ENCODE results near the gene RITA1.

RITA1 gene

DNA sequence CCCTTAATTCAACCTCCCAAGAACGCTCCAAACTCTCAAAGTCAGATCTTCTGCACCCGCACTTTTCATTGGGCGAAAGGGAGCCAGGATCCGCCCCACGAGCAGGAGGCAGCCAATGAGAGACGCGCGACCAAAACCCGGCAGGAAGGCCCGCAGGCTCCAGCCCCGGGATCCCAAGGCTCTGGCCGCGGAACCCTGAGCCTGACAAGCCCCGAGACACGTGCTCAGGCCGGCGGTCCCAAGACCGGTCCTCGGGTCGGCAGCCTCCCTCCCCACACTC, 681 bp upstream of the RITA1 start:
- DNase-seq, result peak; percentile 85
- TF ChIP-seq, protein P1, sequence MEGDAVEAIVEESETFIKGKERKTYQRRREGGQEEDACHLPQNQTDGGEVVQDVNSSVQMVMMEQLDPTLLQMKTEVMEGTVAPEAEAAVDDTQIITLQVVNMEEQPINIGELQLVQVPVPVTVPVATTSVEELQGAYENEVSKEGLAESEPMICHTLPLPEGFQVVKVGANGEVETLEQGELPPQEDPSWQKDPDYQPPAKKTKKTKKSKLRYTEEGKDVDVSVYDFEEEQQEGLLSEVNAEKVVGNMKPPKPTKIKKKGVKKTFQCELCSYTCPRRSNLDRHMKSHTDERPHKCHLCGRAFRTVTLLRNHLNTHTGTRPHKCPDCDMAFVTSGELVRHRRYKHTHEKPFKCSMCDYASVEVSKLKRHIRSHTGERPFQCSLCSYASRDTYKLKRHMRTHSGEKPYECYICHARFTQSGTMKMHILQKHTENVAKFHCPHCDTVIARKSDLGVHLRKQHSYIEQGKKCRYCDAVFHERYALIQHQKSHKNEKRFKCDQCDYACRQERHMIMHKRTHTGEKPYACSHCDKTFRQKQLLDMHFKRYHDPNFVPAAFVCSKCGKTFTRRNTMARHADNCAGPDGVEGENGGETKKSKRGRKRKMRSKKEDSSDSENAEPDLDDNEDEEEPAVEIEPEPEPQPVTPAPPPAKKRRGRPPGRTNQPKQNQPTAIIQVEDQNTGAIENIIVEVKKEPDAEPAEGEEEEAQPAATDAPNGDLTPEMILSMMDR (IDR thresholded peaks at IDR 0.05; ENCODE audit: low read depth, low read length), result no peak
- Histone ChIP-seq H3K9me3 (ENCODE audit: severe bottlenecking) (no peaks in the 10 kb centered on the region), H3K36me3 (peaks cover 44% of the 10 kb centered on the region), H3K4me3 (ENCODE audit: low read depth, low read length) (peak overlapping the region; percentile 96), H3K27me3 (ENCODE audit: insufficient read depth, low read depth, severe bottlenecking) (no peaks in the 10 kb centered on the region), H3K27ac (peak overlapping the region; percentile 93)

- TF ChIP-seq, protein P1 (IDR thresholded peaks at IDR 0.05; ENCODE audit: low read depth, low read length), result no peak
- Histone ChIP-seq H3K27ac (peak overlapping the region; percentile 93; the same call in 1 of the 2 replicates), H3K36me3 (peaks cover 38% of the 10 kb centered on the region), H3K27me3 (ENCODE audit: insufficient read depth, low read depth, severe bottlenecking) (no peaks in the 10 kb centered on the region), H3K4me3 (ENCODE audit: low read depth, low read length) (peak overlapping the region; percentile 96), H3K9me3 (ENCODE audit: severe bottlenecking) (no peaks in the 10 kb centered on the region)
- DNase-seq, result no peak
Observed at GRCh38 chr12:113186033-113186365, 478 bp downstream of the RITA1 start.

DNA sequence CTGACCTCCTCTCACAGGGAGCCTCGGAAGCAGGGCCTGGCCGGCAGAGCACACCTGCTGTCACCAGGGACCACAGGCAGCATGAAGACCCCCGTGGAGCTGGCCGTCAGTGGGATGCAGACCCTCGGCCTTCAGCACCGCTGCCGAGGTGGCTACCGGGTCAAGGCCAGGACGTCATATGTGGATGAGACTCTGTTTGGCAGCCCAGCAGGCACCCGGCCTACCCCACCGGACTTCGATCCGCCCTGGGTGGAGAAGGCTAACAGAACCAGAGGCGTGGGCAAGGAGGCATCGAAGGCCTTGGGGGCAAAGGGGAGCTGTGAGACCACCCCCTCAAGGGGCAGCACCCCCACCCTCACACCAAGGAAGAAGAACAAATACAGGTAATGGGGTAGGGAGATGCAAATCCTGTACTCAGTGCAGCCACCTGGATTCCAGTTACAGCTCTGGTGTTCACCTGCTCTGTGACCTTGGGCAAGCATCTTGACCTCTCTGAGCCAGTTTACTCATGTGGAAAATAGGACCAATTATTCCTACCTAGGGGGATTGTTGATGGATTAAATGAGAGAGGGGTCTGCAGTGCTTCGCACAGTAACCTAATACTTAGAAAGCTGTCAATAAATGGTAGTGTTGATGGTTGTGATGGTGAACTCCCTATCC, 1.3 kb downstream of the RITA1 start:
- Histone ChIP-seq H3K27ac (no peak overlapping the region), H3K4me3 (ENCODE audit: low read depth, low read length) (no peak overlapping the region), H3K9me3 (ENCODE audit: severe bottlenecking) (no peaks in the 10 kb centered on the region), H3K36me3 (peaks cover 44% of the 10 kb centered on the region), H3K27me3 (ENCODE audit: insufficient read depth, low read depth, severe bottlenecking) (no peaks in the 10 kb centered on the region)
- no peak for DNase-seq
- TF ChIP-seq, protein P1 (IDR thresholded peaks at IDR 0.05; ENCODE audit: low read depth, low read length), result no peak

- Histone ChIP-seq H3K36me3 (peaks cover 37% of the 10 kb centered on the region), H3K27me3 (ENCODE audit: insufficient read depth, low read depth, severe bottlenecking) (no peaks in the 10 kb centered on the region), H3K27ac (no peak overlapping the region), H3K9me3 (ENCODE audit: severe bottlenecking) (no peaks in the 10 kb centered on the region), H3K4me3 (ENCODE audit: low read depth, low read length) (no peak overlapping the region)
- TF ChIP-seq, protein P1 (IDR thresholded peaks at IDR 0.05; ENCODE audit: low read depth, low read length), result no peak
- no peak for DNase-seq
Observed at GRCh38 chr12:113189361-113189760, 3.8 kb downstream of the RITA1 start.

DNA sequence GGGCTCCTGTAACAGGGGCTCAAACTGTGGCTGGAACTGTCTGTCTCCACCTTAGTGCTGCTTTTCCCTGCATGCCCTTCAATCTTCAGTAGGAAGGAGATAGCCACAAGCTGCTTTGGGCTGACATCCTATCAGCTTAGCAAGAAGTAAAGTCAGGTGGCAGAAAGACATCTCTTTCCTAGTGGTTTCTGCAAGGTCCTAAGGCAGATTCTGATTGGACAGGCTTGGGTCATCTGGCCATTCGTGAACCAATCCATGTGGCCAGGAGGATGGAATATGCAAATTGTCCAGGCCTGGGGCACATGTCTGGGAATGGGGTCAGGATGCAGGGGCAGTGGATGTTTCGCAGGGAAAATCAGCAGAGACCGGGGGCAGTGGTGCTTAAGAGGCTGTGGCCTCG, 5.2 kb downstream of the RITA1 start:
- DNase-seq, result peak; percentile 65

More for the DNA sequence above, 5.2 kb downstream of the RITA1 start:
- Histone ChIP-seq H3K9me3 (ENCODE audit: severe bottlenecking) (no peaks in the 10 kb centered on the region), H3K36me3 (peaks cover 34% of the 10 kb centered on the region), H3K27ac (peak overlapping the region; percentile 53; the same call in 1 of the 2 replicates), H3K4me3 (ENCODE audit: low read depth, low read length) (no peak overlapping the region), H3K27me3 (ENCODE audit: insufficient read depth, low read depth, severe bottlenecking) (no peaks in the 10 kb centered on the region)
- TF ChIP-seq, protein P1 (IDR thresholded peaks at IDR 0.05; ENCODE audit: low read depth, low read length), result no peak
